Measurements from ENCODE around the gene DBP. TPM values are rescaled to one million over a fixed set of nuclear protein-coding genes. Genes with fewer than 3 reads are reported as not detected.
"Not testable (repeated sequence)": the region's sequence is repeated elsewhere in the genome, so short reads cannot be mapped to it uniquely, and the experiment has no call there.

The DBP gene
- total RNA-seq, 1 donor: 20.9 TPM

GRCh38 chr19:48658483-48658882 lies 21.3 kb upstream of the DBP start:
- no peak for TF ChIP-seq CTCF (IDR thresholded peaks at IDR 0.05; ENCODE audit: insufficient read depth, low read length)
- H3K4me3 ChIP-seq (ENCODE audit: low read depth, low read length): no peak overlapping the region
- DNase-seq (ENCODE audit: low read depth): no peak

GRCh38 chr19:48657828-48658227 lies 20.6 kb upstream of the DBP start:
- DNase-seq (ENCODE audit: low read depth); H3K4me3 ChIP-seq (ENCODE audit: low read depth, low read length): not testable (repeated sequence)

- no peak overlapping the region for H3K4me3 ChIP-seq (ENCODE audit: low read depth, low read length)
- peak; percentile 86 for DNase-seq (ENCODE audit: low read depth)
- no peak for TF ChIP-seq CTCF (IDR thresholded peaks at IDR 0.05; ENCODE audit: insufficient read depth, low read length)
Measured at GRCh38 chr19:48656840-48657474, 19.8 kb upstream of the DBP start.

GRCh38 chr19:48654299-48655059 lies 17.3 kb upstream of the DBP start:
- no peak overlapping the region for H3K4me3 ChIP-seq (ENCODE audit: low read depth, low read length)
- no peak for TF ChIP-seq CTCF (IDR thresholded peaks at IDR 0.05; ENCODE audit: insufficient read depth, low read length)
- DNase-seq (ENCODE audit: low read depth): no peak

DNA sequence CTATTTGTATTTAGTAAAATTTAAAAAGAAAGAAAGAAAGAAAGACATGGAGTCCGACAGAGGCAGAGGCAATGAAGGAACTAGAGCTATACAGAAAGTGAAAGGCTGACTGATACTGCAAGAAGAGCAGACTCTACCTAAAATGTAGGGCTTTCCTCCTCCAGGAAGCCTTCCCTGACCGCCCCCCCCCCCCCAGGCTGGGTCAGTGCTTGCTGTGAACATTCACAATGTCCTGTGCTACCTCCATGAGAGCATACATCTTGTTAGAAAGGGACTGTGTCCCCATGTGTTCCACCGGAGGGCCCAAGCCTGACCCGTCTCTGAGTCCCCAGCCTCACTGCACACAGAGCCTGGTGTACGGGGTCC lies 14.5 kb upstream of the DBP start:
- DNase-seq (ENCODE audit: low read depth): no peak
- TF ChIP-seq CTCF (IDR thresholded peaks at IDR 0.05; ENCODE audit: insufficient read depth, low read length): no peak
- no peak overlapping the region for H3K4me3 ChIP-seq (ENCODE audit: low read depth, low read length)

GRCh38 chr19:48650974-48651682 lies 13.9 kb upstream of the DBP start:
- no peak for DNase-seq (ENCODE audit: low read depth)
- no peak for TF ChIP-seq CTCF (IDR thresholded peaks at IDR 0.05; ENCODE audit: insufficient read depth, low read length)

DNA sequence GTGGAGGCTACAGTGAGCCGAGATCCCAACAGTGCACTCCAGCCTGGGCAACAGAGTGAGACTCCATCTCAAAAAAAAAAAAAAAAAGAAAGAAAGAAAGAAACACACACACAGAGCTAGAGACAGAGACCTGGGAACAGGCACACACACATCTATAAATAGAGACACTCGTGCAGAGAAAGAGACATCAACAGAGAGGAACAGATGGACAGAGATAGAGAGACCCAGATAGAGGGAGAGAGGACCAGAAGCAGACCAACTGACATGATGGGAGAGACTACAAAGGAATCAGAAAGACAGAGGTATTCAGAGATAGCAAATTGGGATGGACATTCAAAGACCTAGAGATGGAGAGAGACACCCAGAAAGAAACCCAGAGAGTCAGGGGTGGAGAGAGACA lies 11.0 kb upstream of the DBP start:
- no peak for DNase-seq (ENCODE audit: low read depth)
- no peak overlapping the region for H3K4me3 ChIP-seq (ENCODE audit: low read depth, low read length)
- TF ChIP-seq CTCF (IDR thresholded peaks at IDR 0.05; ENCODE audit: insufficient read depth, low read length): no peak

More at GRCh38 chr19:48650974-48651682, 13.9 kb upstream of the DBP start:
- no peak overlapping the region for H3K4me3 ChIP-seq (ENCODE audit: low read depth, low read length)

Measured in fibroblast of the aortic adventitia (primary cell).